ENCODE results near the gene GPR171. TPM values are rescaled to one million over a fixed set of nuclear protein-coding genes. Genes with fewer than 3 reads are reported as not detected.

The GPR171 gene
- total RNA-seq, 1 donor from 2014 or later, result not detected

GRCh38 chr3:151225040-151225975, 22.3 kb upstream of the GPR171 start:
- H3K4me3 Mint-ChIP-seq (ENCODE audit: unreplicated experiment), result no peak overlapping the region
- peaks cover 19% of the 10 kb centered on the region for H3K36me3 Mint-ChIP-seq (ENCODE audit: unreplicated experiment)
- H3K9me3 Mint-ChIP-seq (ENCODE audit: unreplicated experiment), result peaks cover 8% of the 10 kb centered on the region
- peaks cover 4% of the 10 kb centered on the region for H3K27me3 Mint-ChIP-seq (ENCODE audit: unreplicated experiment)
- no peak overlapping the region for H3K27ac Mint-ChIP-seq (ENCODE audit: unreplicated experiment)
- no peak for DNase-seq
- no peak for TF ChIP-seq CTCF (IDR thresholded peaks at IDR 0.05; ENCODE audit: partially characterized antibody, unreplicated experiment)
- peaks cover 10% of the 10 kb centered on the region for H3K4me1 Mint-ChIP-seq (ENCODE audit: low read depth, unreplicated experiment)

DNA sequence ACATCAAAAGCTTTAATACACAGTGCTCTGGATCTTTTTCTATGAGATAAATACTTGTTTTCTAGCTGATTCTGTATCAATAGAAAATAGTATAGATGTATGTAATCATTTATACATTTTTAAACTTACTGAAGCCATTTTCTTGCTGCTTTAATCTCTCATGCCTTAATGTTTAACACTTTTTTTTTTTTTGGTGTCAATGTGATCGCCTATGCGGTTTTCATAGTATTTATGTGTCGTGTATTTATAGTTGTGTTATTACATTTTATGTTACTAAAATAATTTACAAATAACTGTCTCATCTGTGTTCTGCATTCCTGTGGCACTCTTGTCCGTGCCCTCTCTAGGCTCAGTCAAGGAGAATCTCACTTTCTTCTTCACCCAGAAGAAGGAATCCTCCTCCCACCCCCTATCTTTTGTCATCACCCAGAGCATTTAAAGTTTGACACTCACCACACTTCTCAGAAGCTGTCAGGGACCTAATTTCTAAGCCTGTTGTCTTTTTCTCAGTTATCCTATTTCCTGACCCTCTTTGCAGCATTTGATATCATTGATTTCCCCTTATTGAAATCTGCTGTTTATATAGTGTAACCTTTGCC, 21.4 kb upstream of the GPR171 start:
- Mint-ChIP-seq H3K9me3 (ENCODE audit: unreplicated experiment) (peaks cover 8% of the 10 kb centered on the region), H3K27ac (ENCODE audit: unreplicated experiment) (no peak overlapping the region), H3K27me3 (ENCODE audit: unreplicated experiment) (peaks cover 4% of the 10 kb centered on the region), H3K4me3 (ENCODE audit: unreplicated experiment) (no peak overlapping the region), H3K4me1 (ENCODE audit: low read depth, unreplicated experiment) (peaks cover 10% of the 10 kb centered on the region), H3K36me3 (ENCODE audit: unreplicated experiment) (peaks cover 19% of the 10 kb centered on the region)
- no peak for TF ChIP-seq CTCF (IDR thresholded peaks at IDR 0.05; ENCODE audit: partially characterized antibody, unreplicated experiment)
- no peak for DNase-seq

DNA sequence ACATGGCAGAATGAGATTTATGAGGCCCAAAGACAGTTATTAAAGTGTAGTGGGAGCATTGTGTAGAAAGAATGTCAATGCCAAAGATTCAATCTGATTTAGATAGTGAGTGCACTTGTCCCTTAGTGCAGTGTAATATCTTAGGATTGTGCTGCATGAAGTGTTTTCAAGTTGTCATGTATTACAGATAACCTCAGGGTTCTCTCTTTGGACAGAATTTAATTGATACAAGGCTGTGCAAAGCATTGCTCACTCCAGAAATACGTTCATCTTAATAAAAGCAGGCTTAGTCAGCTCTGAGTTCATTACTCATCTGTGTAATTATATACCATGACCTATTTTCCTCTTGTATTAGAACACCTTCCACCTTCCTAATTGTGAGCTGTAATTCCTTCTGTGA, 16.0 kb upstream of the GPR171 start:
- Mint-ChIP-seq H3K27ac (ENCODE audit: unreplicated experiment) (no peak overlapping the region), H3K4me3 (ENCODE audit: unreplicated experiment) (no peak overlapping the region), H3K36me3 (ENCODE audit: unreplicated experiment) (peaks cover 19% of the 10 kb centered on the region), H3K9me3 (ENCODE audit: unreplicated experiment) (peaks cover 12% of the 10 kb centered on the region), H3K27me3 (ENCODE audit: unreplicated experiment) (peaks cover 3% of the 10 kb centered on the region), H3K4me1 (ENCODE audit: low read depth, unreplicated experiment) (peaks cover 17% of the 10 kb centered on the region)
- TF ChIP-seq CTCF (IDR thresholded peaks at IDR 0.05; ENCODE audit: partially characterized antibody, unreplicated experiment), result no peak
- no peak for DNase-seq

DNA sequence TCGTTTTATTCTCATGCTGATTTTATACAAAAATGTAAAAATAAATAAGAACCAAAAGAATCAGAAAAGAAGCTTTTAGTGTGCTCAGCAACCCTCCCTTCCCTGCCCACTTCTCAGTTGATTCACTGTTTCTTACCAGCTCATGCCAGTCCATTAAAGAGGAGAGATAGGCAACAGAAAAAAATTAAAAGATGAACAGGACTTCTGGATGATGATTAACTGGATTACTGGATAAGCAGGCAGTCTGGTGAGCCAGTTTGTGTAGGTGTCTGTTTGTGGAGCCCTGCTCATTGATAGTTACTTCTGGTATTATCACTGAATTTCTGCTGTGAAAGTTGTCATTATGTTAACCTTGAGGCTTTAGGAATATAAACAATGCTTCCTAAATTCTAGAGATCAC, 15.1 kb upstream of the GPR171 start:
- no peak overlapping the region for H3K27ac Mint-ChIP-seq (ENCODE audit: unreplicated experiment)
- no peak for DNase-seq
- H3K9me3 Mint-ChIP-seq (ENCODE audit: unreplicated experiment), result peaks cover 12% of the 10 kb centered on the region
- no peak for TF ChIP-seq CTCF (IDR thresholded peaks at IDR 0.05; ENCODE audit: partially characterized antibody, unreplicated experiment)
- H3K27me3 Mint-ChIP-seq (ENCODE audit: unreplicated experiment), result peaks cover 3% of the 10 kb centered on the region
- H3K4me3 Mint-ChIP-seq (ENCODE audit: unreplicated experiment), result no peak overlapping the region
- H3K4me1 Mint-ChIP-seq (ENCODE audit: low read depth, unreplicated experiment), result peaks cover 20% of the 10 kb centered on the region
- H3K36me3 Mint-ChIP-seq (ENCODE audit: unreplicated experiment), result peaks cover 19% of the 10 kb centered on the region
